HG02588 (cell line): ENCODE measurements around the gene SLX4IP.

ENCODE experiments used
- ATAC-seq: cut with Tn5 transposase; IDR thresholded peaks from one replicate; pipeline ENCODE4 v1.9.1; 2021; ENCODE audit warnings: mild to moderate bottlenecking, moderate library complexity; ENCODE audit not compliant: unreplicated experiment

Gene SLX4IP

DNA sequence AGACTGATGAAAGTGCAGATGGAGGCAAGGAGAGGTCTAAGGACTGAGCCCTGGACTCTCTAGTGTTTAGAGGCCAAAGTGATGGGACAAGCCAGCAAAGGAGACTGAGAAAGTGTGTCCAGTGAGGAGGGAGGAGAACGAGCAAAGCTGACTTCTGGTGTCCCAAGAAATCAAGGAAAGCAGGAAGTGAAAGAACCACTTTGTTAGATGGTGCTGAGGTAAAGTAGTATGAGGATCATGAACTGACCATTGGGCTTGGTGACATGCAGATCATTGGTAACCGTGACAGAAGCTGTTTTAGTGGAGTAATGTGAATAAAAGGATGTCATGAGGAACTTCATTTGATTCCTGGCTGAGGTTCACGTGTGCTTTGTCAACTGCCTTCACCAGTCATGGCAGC, 108.4 kb downstream of the SLX4IP start:
- no peak for ATAC-seq

DNA sequence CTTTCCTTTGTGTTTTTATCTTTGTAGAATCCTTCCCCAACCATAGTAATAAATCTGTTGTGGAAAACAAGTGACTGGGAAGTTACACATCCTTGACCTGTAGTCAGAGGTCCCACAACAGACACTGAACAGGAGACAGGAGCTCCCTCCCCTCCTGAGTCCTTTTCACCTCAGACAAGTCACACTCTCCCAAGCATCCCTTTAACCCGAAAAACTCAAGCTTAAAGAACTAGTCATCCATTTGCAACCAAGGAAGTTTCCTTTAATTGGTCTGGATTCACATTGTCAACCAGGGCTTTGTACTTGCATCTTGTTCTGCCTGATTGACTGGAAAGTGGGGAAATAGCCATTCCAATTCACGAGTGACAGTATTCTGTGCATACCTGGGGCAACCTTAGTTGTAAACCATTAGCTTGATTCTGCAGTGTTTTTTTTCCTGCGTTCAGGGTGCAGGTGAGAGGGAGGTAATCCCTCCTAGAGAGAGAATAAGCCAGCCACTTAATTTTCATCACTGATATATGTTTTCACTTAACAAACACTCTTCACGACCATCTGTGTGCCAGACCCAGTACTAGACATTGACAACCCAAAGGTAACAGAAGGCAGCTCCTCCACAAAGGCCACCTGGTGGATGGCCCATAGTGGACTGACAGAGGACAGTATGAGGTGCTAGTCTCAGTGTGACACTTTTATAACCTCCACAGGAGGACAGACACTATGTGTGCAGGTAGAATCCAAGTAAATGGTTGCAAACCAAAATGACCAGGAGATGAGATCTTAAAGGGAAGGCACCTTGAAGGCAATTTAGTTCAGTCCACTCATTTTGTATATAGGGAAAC, 112.4 kb downstream of the SLX4IP start:
- ATAC-seq = no peak

DNA sequence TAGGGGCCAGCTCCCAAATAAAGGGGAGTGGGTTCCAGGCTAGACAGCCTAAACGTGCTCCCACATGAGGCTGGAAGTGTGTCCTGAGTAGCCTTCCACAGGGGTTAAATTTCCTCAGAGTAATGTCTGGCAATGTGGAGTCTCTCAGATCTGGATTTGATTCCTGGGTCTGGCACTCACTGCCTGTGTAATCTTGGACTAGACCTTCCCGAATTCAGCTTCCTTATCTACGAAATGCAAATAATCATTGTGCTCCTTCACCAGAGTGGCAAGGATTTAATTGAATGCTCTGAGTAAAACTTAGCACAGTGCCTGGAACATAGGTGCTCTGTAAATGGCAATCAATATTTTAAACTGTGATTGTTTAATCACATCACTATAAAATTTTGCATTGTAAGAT, 114.4 kb downstream of the SLX4IP start:
- no peak for ATAC-seq

DNA sequence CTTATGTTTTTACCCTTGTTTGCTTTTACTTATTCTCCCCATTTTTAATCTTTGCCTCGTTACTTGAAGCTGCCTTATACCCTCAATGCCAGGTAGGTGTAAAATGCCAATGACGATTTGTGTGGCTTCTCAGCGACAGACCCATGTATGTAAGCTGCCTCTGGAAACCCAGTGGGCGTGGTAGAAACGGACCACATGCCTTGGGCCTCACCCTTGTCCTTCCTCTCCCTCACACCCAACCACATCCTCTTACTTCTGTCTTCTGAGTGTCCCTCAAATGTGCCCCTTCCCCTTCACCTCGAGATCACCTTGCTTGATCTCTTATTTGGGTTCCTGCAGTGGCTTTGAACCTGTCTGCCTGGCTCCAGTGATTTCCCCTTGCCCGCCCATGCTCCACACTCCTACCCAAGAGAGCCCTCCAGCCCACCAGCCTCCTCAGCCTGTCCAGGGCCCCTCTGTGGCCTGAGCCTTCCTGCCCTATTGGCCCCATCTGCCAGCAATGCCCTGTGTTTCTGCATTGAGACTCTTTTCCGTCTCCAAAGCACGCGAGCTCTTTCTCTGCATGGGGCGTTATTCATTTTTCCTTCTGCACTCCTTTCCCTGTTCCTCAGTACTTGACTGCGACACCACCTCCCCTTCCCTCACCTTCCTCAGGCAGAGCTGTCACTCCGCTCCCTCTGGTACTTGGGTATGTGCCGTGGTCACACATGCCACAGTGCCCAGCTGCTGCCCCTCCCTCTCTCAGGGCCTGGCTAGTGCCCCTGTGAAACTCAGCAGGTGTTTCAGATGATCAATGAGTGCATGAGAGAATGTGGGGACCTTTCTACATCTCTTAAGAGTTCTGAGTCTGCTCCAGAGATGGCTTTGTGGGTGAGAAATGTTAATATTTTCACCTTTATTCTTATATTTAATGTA, 115.4 kb downstream of the SLX4IP start:
- no peak for ATAC-seq

DNA sequence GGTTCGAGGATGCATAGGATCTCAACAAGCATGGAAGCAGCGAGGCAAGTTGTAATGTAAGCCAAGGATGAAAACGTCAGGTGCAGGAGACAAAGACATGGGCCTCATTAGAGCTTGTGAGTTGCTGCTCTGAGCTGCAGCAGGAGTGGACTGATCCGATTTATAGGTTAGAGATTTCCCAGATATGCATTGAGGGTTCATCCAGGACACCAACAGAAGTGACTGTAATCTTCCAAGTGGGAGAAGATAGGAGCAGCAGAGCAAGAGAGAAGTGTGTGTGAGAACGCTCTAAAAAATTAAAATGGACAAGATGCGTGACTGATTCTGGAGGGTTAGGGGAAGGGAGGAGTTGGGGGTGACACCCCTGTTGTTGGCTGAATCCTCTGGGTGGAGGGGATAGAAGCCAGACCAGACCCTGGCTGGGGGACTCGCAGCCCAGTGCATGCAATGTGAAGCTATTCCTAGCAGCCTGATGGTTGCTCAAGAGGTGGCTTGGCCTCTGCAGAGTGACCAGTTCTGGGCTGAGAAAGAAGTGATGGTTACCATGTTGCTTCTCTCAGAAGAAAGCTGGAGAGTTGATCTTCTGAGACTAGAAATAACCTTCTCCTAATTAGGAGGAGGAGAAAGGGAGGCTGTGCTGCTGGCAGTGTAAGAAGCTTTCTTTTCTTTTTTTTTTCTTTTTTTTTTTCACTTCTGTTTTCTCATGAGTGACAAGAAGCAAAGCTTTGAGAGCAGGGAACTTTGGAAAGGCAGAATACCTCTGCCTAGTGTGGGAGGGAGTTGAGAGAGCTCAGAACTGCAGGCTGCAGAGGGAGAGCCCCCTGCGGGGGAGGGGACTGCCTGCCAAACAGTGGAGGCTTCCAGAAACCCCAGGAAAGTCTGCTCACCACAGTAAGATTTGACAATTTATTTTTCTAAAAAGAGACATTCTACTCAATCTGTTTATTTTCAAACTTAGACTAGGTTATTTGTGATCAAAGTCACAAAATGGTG, 116.9 kb downstream of the SLX4IP start:
- ATAC-seq = peak; percentile 83

DNA sequence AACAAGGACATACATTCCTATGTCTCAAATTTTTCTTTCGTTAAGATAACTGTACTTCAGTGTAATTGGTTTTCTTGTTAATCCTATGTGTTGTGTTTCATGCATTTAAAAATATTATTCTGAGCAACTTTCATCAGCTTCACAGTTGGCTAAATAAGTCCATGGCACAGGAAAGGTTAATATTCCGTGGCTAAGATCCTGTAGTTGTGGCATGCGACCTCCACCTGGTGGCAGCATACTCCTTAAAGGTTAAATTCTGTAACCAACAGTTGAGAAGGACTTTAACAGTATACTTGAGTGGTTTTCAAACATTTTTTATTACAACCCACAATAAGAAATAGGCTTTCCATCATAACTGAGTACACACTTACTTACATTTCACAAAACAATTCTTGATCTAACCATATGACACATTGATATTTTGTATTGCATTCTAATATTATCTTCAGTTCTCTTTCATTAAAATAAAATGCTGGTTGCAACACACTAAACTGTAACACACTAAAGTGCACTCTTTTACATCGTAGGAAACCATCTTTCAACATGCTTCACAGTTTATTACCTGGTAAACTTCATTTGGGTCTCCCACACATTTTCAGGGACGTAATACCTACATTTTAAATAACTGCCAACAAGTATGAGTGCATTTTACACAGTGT, 118.3 kb downstream of the SLX4IP start:
- ATAC-seq = no peak

DNA sequence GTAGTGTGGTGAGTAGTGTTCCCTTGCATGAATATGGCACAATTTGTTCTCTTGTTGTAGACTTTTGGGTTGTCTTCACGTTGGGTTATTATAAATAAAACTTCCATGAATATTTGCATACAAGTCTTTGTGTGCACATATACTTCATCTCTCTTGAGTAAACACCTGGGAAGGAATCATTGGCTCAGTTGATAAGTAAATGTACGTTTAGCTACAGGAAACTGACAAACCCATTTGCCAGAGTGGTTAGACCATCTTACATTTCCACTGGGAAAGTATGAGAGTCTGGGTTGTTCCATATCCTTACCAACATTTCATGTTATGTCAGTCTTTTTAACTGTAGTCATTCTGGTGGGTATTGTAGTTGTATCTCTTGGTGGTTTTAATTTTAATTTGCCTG, 119.2 kb downstream of the SLX4IP start:
- no peak for ATAC-seq

DNA sequence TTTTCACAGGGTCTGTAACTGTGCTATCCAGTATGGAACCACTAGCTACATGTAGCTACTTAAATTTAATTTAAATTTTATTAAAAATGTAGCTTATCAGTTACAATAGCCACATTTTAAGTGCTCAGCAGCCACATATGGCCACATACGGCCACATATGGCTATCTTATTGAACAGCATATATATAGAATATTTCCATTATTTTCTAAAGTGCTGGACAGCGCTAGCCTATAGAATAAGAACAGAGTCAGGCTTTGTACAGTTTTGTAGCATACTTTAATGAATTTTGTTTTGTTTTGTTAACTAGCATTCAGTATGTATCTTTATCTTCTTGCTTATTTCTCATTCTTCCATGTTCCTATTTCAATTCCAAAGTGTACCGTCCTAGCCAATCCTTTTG, 120.3 kb downstream of the SLX4IP start:
- ATAC-seq = no peak

DNA sequence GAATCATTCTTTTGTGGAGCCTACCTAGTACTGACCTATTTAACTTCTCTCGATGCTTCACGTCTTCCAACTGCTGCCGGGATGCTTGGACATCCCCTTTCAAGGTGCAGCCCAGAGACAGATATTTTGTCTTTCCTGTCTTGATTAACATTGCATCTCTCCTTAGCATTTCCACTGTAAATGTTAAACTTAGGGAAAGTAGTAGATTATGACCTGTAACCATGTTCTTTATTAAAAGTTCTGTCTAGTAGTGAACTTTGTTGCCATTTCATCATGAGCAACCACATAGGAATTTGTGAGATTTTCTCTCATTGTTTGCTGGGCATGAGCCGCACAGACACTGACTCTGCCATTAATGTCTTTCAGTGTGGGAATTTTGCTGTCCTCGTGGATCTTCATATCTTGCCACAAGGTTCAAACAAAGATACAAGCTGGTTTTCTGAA, 120.8 kb downstream of the SLX4IP start:
- no peak for ATAC-seq

DNA sequence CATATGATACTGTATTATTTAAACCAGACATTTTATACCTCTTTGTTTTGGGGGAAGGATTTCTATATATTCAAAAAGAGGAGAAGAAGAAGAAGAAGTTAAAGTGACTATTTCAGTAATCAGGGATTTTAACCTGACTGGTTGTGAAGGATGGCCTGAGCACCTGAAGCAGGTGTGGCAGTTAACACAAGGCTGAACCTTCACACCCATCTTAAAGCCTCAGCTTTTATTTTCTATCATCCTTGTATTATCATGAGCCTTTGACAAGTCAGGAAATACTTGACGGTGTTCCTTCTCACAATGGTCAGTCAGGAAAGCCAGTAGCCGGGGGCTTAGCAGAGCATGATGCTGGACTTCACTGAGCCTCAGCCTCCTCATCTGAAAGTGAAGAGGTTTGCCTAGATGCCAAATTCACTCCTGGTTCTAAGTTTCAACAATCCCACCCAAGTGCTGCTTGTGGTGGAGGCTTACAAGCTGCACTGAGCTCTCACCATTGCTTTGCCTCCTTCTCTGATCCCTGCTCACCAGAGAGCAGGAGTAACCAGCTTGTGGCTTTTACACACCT, 121.5 kb downstream of the SLX4IP start:
- no peak for ATAC-seq

DNA sequence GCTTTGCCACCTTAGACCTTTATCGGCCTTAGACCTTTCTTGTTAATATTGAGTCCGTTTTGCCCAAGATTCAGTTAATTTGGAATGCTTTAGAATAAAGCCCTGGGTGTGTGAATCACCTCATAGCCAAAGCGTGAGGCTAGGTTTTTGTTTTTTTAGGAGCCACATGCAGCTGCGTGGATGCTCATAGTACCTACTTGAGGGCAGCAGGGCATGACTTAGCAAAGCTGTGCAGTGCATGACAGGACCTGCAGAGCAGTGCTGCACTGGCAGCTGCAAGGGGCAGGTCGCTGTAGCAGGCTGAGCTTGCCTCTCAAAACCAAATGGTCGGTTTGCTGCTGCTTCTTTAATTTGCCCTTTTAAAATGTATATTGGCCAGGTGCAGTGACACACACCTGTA, 122.6 kb downstream of the SLX4IP start:
- ATAC-seq = no peak

DNA sequence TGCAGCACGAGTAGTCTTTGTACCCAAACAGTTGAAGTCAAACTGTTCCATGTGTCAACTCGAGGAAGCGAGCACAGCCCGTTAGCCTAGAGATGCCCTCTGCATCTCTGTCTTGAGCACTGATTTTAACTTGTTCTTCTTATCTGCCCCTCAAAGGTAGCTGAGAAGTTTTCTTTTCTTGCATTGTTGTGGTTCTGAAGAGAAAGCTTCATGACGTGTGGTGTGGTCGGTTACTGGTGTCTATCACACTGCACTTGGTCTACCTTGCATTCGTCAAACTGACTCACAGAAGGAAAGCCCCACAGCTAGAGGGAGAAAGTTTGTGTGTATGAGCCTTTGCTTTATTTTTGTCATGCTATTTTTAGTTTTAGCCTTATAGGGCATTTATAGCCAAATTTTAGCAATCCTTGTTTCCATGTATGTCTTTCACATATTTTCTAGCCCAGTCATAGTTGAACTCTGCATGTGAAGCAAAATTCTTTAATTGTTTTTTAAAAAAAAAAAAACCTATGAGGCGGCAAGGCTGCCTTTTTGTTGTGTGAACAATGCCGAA, 123.6 kb downstream of the SLX4IP start:
- ATAC-seq = peak; percentile 89

DNA sequence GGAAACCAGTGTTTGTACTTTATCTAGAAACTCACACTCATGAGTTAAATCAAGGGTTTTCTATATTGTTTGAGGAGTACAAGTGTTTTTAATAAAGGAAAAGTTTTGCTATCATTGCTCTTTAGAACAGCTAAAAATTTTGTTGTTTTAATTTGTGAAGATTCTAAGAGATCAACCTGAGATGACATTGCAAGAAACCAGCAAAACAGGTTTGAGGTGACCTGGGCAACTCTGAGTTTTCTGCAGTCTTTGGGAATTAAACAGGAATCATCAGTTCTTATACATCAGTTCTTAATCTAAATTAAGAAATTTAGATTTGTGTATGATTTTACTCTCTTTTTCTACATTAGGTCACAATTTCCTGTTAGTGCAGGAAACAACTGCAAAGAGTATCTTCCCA, 124.2 kb downstream of the SLX4IP start:
- no peak for ATAC-seq

DNA sequence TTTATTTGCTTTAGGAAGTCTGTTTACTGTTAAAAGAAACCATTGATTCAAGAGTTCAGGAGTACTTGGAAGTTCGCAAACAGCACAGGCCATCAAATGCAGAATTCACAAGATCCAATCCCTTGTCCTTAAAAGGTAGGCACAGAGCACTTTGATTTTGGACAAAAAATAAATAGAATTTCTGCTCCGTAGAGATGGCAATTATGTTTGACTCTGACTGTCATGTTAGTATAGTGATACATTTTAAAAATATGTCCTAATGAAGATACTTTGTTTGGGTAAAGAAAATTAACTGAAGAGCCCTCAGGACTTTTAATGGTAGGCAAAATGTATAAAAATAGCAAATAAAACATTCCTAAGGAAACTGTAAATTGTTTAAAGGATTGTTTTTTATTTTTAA, 125.6 kb downstream of the SLX4IP start:
- no peak for ATAC-seq

DNA sequence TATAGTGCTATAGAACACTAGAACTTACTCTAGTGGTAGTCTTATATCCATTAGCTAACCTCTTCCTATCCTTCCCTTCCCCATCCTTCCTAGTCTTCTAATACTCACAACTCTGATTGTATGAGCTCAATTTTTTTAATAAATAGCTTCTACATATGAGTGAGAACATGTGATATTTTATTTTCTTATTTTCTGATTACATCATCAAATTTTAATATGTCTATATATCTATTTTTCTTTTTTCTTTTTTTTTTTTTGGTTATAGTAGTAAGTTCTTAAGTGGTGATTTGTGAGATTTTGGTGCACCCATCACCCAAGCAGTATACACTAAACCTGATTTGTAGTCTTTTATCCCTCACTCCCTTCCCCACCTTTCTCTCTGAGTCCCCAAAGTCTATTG, 126.2 kb downstream of the SLX4IP start:
- no peak for ATAC-seq

DNA sequence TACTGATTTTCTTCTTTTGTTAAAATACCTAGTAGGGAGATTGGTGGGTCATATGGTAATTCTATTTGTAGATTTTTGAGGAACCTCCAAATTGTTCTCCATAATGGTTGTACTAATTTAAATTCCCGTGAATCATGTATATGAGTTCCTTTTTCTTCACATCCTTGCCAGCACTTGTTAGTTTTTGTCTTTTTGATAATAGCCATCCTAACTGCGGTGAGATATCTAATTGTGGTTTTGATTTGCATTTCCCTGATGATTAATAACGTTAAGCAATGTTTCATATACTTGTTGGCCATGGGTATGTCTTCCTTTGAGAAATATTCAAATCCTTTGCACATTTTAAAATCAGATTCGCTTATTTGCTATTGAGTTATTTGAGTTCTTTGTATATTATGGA, 127.8 kb downstream of the SLX4IP start:
- ATAC-seq = no peak

DNA sequence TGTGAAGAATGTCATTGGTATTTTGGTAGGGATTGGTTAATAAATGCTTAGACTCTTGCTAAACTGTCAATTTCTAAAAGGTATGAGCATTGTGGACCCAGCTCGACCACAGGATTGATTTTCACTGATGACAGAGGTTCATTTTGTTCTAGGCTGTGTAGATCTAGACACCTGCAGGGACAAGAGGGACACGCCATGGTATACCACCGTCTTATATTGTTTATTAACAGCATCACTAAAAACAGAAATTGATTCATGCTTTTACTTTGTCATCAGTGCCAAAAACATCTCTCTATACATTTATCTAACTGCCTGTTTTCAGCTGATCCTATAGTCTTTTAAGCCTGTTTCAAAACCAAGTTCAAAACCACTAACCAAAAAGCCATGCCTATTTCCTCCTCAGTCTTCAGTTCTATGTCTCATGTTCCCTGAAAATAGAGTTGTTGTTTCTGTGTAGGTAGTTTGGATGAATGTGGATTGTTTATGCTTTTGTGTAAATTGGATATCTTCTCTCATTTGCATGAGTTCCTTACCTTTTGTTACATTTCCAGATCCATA, 128.9 kb downstream of the SLX4IP start:
- ATAC-seq = no peak

DNA sequence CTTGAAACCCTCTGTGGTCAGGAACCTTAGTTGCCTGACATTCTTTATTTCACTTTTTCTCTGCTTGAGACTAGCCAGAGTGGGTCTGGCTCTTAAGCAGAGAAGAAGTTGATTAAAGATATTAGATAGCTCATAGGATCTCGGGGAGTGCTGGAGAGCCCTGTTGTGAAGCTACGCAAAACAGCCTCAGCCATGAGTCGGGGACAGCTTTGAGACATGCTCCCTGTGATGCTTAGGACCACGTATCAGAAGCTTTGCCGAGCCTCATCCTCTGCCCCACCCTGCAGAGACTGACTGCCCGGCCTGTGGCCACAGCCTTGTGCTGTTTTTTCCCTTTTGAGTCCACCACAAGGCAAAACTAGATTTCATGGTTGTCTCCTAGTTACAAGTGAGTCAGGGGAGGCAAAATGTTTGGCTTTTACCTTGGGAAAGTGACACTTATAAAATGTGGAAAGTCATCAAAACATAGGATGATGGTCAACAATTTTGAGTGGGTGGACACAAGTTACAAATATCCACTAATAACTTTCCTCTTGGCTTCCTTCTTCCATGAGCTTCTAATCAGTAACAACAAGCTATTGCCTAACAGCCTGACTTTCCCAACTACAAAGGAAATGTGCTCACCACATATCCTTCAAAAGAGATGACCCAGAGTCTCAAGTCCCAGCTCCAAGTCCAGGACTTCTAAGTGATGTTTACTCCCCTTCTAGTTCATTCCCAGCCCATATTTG, 130.3 kb downstream of the SLX4IP start:
- ATAC-seq = no peak
